Chondrocyte (in vitro differentiated cells): ENCODE measurements around the gene INO80. TPM values are rescaled to one million over a fixed set of nuclear protein-coding genes. Genes with fewer than 3 reads are reported as not detected.
A peak's percentile ranks its signal among the peaks of the same experiment; 100 is the strongest.

Experiments
- DNase-seq: peaks from one replicate; pipeline ENCODE4 v3.0.0; 2021; ENCODE audit warnings: mixed read lengths, low spot score
- H3K27ac Mint-ChIP-seq: one replicate; pipeline ENCODE4 v1.8.0; 2021; ENCODE audit warnings: mild to moderate bottlenecking, moderate library complexity, mixed read lengths; ENCODE audit not compliant: unreplicated experiment
- H3K27me3 Mint-ChIP-seq: 2 replicates; pipeline ENCODE4 v1.8.0; 2021; ENCODE audit warnings: low read depth, mixed read lengths
- H3K36me3 Mint-ChIP-seq: 2 replicates; pipeline ENCODE4 v1.8.0; 2021; ENCODE audit warnings: low read depth, mixed read lengths
- H3K4me1 Mint-ChIP-seq: 2 replicates; pipeline ENCODE4 v1.8.0; 2021; ENCODE audit warnings: low read depth, mild to moderate bottlenecking, mixed read lengths
- H3K4me3 Mint-ChIP-seq: one replicate; pipeline ENCODE4 v1.8.0; 2021; ENCODE audit warnings: mild to moderate bottlenecking, moderate library complexity, mixed read lengths; ENCODE audit not compliant: unreplicated experiment
- H3K9me3 Mint-ChIP-seq: 2 replicates; pipeline ENCODE4 v1.8.0; 2021; ENCODE audit warnings: low read depth, mixed read lengths
- CTCF ChIP-seq: fragments of 200-600 bp; sonication (generic); IDR thresholded peaks from 2 replicates; pipeline ENCODE4 v1.5.0; 2021; ENCODE audit warnings: antibody characterized with exemption, mild to moderate bottlenecking, moderate library complexity
- total RNA-seq: library from RNA; stranded (reverse); gene quantifications from 3 replicates; pipeline ENCODE4 v1.2.1, GENCODE V29; 2021

The INO80 gene
- total RNA-seq, 1 donor from 2014 or later: 16.6 TPM

- TF ChIP-seq CTCF: no peak
These were observed 8.0 kb upstream of the INO80 start for GRCh38 chr15:41124058-41124457.

GRCh38 chr15:41122849-41123248 is 6.8 kb upstream of the INO80 start:
- no peaks in the 10 kb centered on the region for H3K4me1 Mint-ChIP-seq
- H3K4me3 Mint-ChIP-seq: no peak overlapping the region
- no peak for DNase-seq
- no peak overlapping the region for H3K27ac Mint-ChIP-seq
- H3K9me3 Mint-ChIP-seq: no peaks in the 10 kb centered on the region
- peaks cover 13% of the 10 kb centered on the region for H3K27me3 Mint-ChIP-seq
- H3K36me3 Mint-ChIP-seq: no peaks in the 10 kb centered on the region
- no peak for TF ChIP-seq CTCF

More at GRCh38 chr15:41124058-41124457, 8.0 kb upstream of the INO80 start:
- H3K27ac Mint-ChIP-seq: no peak overlapping the region
- no peaks in the 10 kb centered on the region for H3K4me1 Mint-ChIP-seq
- H3K27me3 Mint-ChIP-seq: peaks cover 13% of the 10 kb centered on the region
- no peak for DNase-seq
- H3K36me3 Mint-ChIP-seq: no peaks in the 10 kb centered on the region
- no peaks in the 10 kb centered on the region for H3K9me3 Mint-ChIP-seq
- no peak overlapping the region for H3K4me3 Mint-ChIP-seq

- no peak overlapping the region for H3K27ac Mint-ChIP-seq
- peaks cover 1% of the 10 kb centered on the region for H3K4me1 Mint-ChIP-seq
- H3K27me3 Mint-ChIP-seq: peaks cover 13% of the 10 kb centered on the region
- H3K4me3 Mint-ChIP-seq: no peak overlapping the region
- no peak for DNase-seq
- no peaks in the 10 kb centered on the region for H3K9me3 Mint-ChIP-seq
- H3K36me3 Mint-ChIP-seq: no peaks in the 10 kb centered on the region
- TF ChIP-seq CTCF: no peak
These were observed 5.9 kb upstream of the INO80 start for GRCh38 chr15:41121951-41122350.

GRCh38 chr15:41116962-41117252 is 827 bp upstream of the INO80 start:
- H3K4me1 Mint-ChIP-seq: peaks cover 23% of the 10 kb centered on the region
- no peaks in the 10 kb centered on the region for H3K9me3 Mint-ChIP-seq
- H3K27me3 Mint-ChIP-seq: no peaks in the 10 kb centered on the region
- peak overlapping the region; percentile 95 for H3K27ac Mint-ChIP-seq
- no peak for TF ChIP-seq CTCF
- H3K4me3 Mint-ChIP-seq: peak overlapping the region; percentile 84
- no peak for DNase-seq
- no peaks in the 10 kb centered on the region for H3K36me3 Mint-ChIP-seq

- TF ChIP-seq CTCF: no peak
- peak overlapping the region; percentile 84 for H3K4me3 Mint-ChIP-seq
- DNase-seq: peak; percentile 86
- H3K36me3 Mint-ChIP-seq: no peaks in the 10 kb centered on the region
- H3K9me3 Mint-ChIP-seq: no peaks in the 10 kb centered on the region
- H3K27ac Mint-ChIP-seq: peak overlapping the region; percentile 97
- peaks cover 23% of the 10 kb centered on the region for H3K4me1 Mint-ChIP-seq
- no peaks in the 10 kb centered on the region for H3K27me3 Mint-ChIP-seq
These were observed 396 bp downstream of the INO80 start for GRCh38 chr15:41115652-41116115.
